ENCODE data around the gene VHLL.

Gene VHLL

DNA sequence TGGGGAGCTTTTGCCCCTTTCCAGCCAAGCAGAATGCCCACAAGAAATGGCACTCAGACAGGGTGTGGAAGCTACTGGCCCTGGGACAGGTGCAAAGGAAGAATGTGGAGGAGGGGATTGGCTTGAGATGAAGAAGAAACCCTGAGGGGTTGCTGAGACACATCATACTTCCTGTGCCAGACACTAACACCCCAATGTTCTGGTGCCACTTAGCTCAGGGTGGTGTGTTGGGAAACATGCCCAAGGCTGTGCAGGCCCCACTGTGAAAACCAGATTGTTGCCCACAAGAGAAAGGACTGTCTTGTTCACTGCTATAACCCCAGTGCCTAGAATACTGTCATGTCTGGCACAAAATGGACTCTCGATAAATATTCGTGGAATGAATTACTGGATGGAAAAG lies 41.4 kb downstream of the VHLL start:
- no peak for DNase-seq (ENCODE audit: low read depth in 2 of 2)

DNA sequence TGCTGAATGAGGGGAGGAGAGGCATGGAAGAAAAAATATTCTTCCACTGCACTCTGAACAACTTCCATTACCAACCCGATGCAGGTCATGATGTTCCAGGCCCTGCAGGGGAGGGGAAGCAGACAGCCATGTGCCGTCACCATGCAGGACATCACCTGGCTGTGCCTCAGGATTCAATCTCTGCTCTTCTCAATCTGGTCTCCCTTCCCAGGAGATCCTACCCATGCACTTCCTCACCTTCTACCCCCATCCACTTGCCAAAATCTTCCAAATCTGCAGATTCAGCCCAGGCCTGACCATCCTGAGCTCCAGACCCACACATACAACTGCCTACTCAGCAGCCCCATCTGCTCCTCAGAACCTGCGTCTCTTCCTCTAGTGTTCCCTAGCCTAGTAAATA lies 45.5 kb downstream of the VHLL start:
- DNase-seq (ENCODE audit: low read depth in 2 of 2), result no peak

DNA sequence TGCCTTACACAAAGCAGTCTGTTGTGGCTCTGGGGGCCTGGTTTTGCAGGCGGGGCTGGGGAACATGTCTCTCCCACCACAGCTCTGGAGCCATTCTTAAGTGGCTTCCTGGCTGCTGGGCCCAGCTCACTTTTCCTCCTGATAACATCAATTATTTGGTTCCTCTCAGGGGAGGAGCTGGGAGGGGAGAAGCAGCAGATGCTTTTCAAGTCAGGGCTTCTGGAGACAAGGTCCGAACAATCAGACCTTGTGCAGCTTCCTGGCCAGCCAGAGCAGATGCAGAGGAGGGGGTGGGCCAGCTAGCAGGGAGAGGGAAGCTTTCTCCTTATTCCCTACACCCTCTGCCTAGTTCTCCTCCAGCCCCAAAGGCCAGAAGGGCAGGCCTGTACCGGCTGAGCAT lies 47.6 kb downstream of the VHLL start:
- no peak for DNase-seq (ENCODE audit: low read depth in 2 of 2)

DNA sequence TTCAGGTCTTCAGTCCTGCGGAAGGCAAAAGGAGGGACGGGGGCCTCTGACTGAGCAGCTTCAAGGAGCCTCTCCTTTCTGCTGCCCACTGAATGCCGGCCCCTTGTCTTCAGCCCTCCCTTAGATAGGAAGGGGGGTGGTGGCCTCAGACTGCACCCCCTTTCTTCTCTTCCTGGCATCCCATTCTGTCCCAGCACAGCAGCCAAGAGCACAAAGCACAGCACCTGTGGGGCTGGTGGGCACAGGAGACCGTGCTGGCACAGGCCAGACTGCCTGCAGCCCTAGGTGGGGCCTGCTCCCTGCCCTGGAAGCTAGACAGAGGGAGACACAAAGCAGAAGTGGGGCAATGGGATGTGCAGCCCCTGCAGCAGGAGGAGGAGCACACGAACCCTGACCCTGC lies 49.5 kb downstream of the VHLL start:
- no peak for DNase-seq (ENCODE audit: low read depth in 2 of 2)

Data from stimulated activated CD8-positive, alpha-beta memory T cell treated with anti-CD3 and anti-CD28 coated beads, Interleukin-2, amount 100 ng/mL, for 48 hours (primary cell).